HUES48 (cell line): ENCODE results near the gene ATRNL1.

Source experiments
- H3K27ac ChIP-seq: one replicate; pipeline ENCODE4 v1.7.0; 2013; ENCODE audit warnings: low read depth, low read length, inconsistent platforms
- H3K27me3 ChIP-seq: 2 replicates; pipeline ENCODE4 v1.6.1; 2013; ENCODE audit warnings: mild to moderate bottlenecking, low read length; ENCODE audit not compliant: control insufficient read depth, insufficient read depth
- H3K36me3 ChIP-seq: 2 replicates; pipeline ENCODE4 v1.6.1; 2013; ENCODE audit warnings: low read length; ENCODE audit not compliant: control insufficient read depth, insufficient read depth
- H3K4me1 ChIP-seq: 2 replicates; pipeline ENCODE4 v1.6.1; 2013; ENCODE audit warnings: mild to moderate bottlenecking, low read length; ENCODE audit not compliant: control insufficient read depth, insufficient read depth
- H3K4me3 ChIP-seq: 2 replicates; pipeline ENCODE4 v1.5.1; 2013; ENCODE audit warnings: mild to moderate bottlenecking, low read depth, low read length
- H3K9ac ChIP-seq: 2 replicates; pipeline ENCODE4 v1.6.1; 2013; ENCODE audit warnings: mild to moderate bottlenecking, low read depth, low read length, moderate library complexity
- H3K9me3 ChIP-seq: 2 replicates; pipeline ENCODE4 v1.6.1; 2013; ENCODE audit warnings: low read length; ENCODE audit not compliant: control insufficient read depth, insufficient read depth

ATRNL1 gene

GRCh38 chr10:115422624-115423023, 329.5 kb downstream of the ATRNL1 start:
- Histone ChIP-seq H3K27me3 (no peaks in the 10 kb centered on the region), H3K4me3 (no peak overlapping the region), H3K27ac (no peak overlapping the region), H3K36me3 (no peaks in the 10 kb centered on the region), H3K9me3 (no peaks in the 10 kb centered on the region), H3K9ac (no peak overlapping the region), H3K4me1 (no peaks in the 10 kb centered on the region)

GRCh38 chr10:115427611-115428010, 334.4 kb downstream of the ATRNL1 start:
- Histone ChIP-seq H3K9ac (no peak overlapping the region), H3K9me3 (no peaks in the 10 kb centered on the region), H3K4me1 (no peaks in the 10 kb centered on the region), H3K36me3 (no peaks in the 10 kb centered on the region), H3K4me3 (no peak overlapping the region), H3K27me3 (no peaks in the 10 kb centered on the region), H3K27ac (no peak overlapping the region)

- Histone ChIP-seq H3K4me1 (no peaks in the 10 kb centered on the region), H3K9me3 (no peaks in the 10 kb centered on the region), H3K4me3 (no peak overlapping the region), H3K9ac (no peak overlapping the region), H3K27me3 (no peaks in the 10 kb centered on the region), H3K36me3 (no peaks in the 10 kb centered on the region), H3K27ac (no peak overlapping the region)
Measured at GRCh38 chr10:115432188-115432819, 339.1 kb downstream of the ATRNL1 start.

GRCh38 chr10:115436999-115437398, 343.8 kb downstream of the ATRNL1 start:
- no peaks in the 10 kb centered on the region for H3K36me3 ChIP-seq
- H3K27ac ChIP-seq, result no peak overlapping the region
- no peaks in the 10 kb centered on the region for H3K4me1 ChIP-seq
- H3K4me3 ChIP-seq, result no peak overlapping the region
- no peaks in the 10 kb centered on the region for H3K27me3 ChIP-seq
- H3K9ac ChIP-seq, result no peak overlapping the region
- H3K9me3 ChIP-seq, result no peaks in the 10 kb centered on the region

GRCh38 chr10:115441907-115442545, 348.9 kb downstream of the ATRNL1 start:
- Histone ChIP-seq H3K9ac (no peak overlapping the region), H3K9me3 (no peaks in the 10 kb centered on the region), H3K36me3 (no peaks in the 10 kb centered on the region), H3K27ac (no peak overlapping the region), H3K27me3 (no peaks in the 10 kb centered on the region), H3K4me1 (no peaks in the 10 kb centered on the region), H3K4me3 (no peak overlapping the region)

GRCh38 chr10:115456812-115457211, 363.6 kb downstream of the ATRNL1 start:
- Histone ChIP-seq H3K4me3 (no peak overlapping the region), H3K9me3 (peaks cover 2% of the 10 kb centered on the region; the same call in 1 of the 2 replicates), H3K27me3 (no peaks in the 10 kb centered on the region), H3K36me3 (no peaks in the 10 kb centered on the region), H3K9ac (no peak overlapping the region), H3K4me1 (peaks cover 11% of the 10 kb centered on the region), H3K27ac (no peak overlapping the region)

- Histone ChIP-seq H3K4me3 (no peak overlapping the region), H3K9ac (no peak overlapping the region), H3K4me1 (no peaks in the 10 kb centered on the region), H3K9me3 (no peaks in the 10 kb centered on the region), H3K27ac (no peak overlapping the region), H3K27me3 (no peaks in the 10 kb centered on the region), H3K36me3 (no peaks in the 10 kb centered on the region)
Measured at GRCh38 chr10:115483294-115483693, 390.1 kb downstream of the ATRNL1 start.

- no peaks in the 10 kb centered on the region for H3K36me3 ChIP-seq
- H3K27ac ChIP-seq, result no peak overlapping the region
- H3K4me3 ChIP-seq, result no peak overlapping the region
- H3K27me3 ChIP-seq, result no peaks in the 10 kb centered on the region
- H3K4me1 ChIP-seq, result no peaks in the 10 kb centered on the region
- H3K9ac ChIP-seq, result no peak overlapping the region
- H3K9me3 ChIP-seq, result peaks cover 10% of the 10 kb centered on the region
Measured at GRCh38 chr10:115491526-115492140, 398.5 kb downstream of the ATRNL1 start.

- H3K4me1 ChIP-seq, result no peaks in the 10 kb centered on the region
- no peak overlapping the region for H3K4me3 ChIP-seq
- H3K9me3 ChIP-seq, result peaks cover 40% of the 10 kb centered on the region
- H3K9ac ChIP-seq, result no peak overlapping the region
- no peaks in the 10 kb centered on the region for H3K27me3 ChIP-seq
- H3K27ac ChIP-seq, result no peak overlapping the region
- no peaks in the 10 kb centered on the region for H3K36me3 ChIP-seq
Measured at GRCh38 chr10:115503546-115503945, 410.4 kb downstream of the ATRNL1 start.

GRCh38 chr10:115514895-115515294, 421.7 kb downstream of the ATRNL1 start:
- Histone ChIP-seq H3K4me1 (no peaks in the 10 kb centered on the region), H3K36me3 (no peaks in the 10 kb centered on the region), H3K27ac (no peak overlapping the region), H3K9me3 (no peaks in the 10 kb centered on the region), H3K9ac (no peak overlapping the region), H3K27me3 (no peaks in the 10 kb centered on the region), H3K4me3 (no peak overlapping the region)

- no peaks in the 10 kb centered on the region for H3K36me3 ChIP-seq
- H3K4me3 ChIP-seq, result no peak overlapping the region
- H3K9me3 ChIP-seq, result peaks cover 18% of the 10 kb centered on the region
- no peaks in the 10 kb centered on the region for H3K27me3 ChIP-seq
- H3K4me1 ChIP-seq, result no peaks in the 10 kb centered on the region
- H3K9ac ChIP-seq, result no peak overlapping the region
- H3K27ac ChIP-seq, result no peak overlapping the region
Measured at GRCh38 chr10:115525141-115525540, 432.0 kb downstream of the ATRNL1 start.
